Testis (tissue), 2 donors: ENCODE measurements around the gene SLC34A1.

Source experiments
- POLR2A ChIP-seq: fragments of 450-650 bp; IDR thresholded peaks from one replicate; pipeline ENCODE4 v1.6.1; 2017; ENCODE audit warnings: antibody characterized with exemption, mild to moderate bottlenecking, moderate library complexity
- TF ChIP-seq, protein P1 (sequence below), 3 experiments: fragments of 450-650 bp in 2 of 3; fragments of 200-600 bp in 1 of 3; sonication (generic) in 1 of 3; IDR thresholded peaks; one replicate each; pipeline ENCODE4 v1.5.1; 2016 to 2019; ENCODE audit warnings: antibody characterized with exemption in 3 of 3, mild to moderate bottlenecking in 2 of 3, moderate library complexity in 1 of 3

- TF ChIP-seq, protein P1, sequence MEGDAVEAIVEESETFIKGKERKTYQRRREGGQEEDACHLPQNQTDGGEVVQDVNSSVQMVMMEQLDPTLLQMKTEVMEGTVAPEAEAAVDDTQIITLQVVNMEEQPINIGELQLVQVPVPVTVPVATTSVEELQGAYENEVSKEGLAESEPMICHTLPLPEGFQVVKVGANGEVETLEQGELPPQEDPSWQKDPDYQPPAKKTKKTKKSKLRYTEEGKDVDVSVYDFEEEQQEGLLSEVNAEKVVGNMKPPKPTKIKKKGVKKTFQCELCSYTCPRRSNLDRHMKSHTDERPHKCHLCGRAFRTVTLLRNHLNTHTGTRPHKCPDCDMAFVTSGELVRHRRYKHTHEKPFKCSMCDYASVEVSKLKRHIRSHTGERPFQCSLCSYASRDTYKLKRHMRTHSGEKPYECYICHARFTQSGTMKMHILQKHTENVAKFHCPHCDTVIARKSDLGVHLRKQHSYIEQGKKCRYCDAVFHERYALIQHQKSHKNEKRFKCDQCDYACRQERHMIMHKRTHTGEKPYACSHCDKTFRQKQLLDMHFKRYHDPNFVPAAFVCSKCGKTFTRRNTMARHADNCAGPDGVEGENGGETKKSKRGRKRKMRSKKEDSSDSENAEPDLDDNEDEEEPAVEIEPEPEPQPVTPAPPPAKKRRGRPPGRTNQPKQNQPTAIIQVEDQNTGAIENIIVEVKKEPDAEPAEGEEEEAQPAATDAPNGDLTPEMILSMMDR (IDR thresholded peaks at IDR 0.05): no peak
- TF ChIP-seq POLR2A: no peak
These were observed 3.5 kb upstream of the SLC34A1 start for GRCh38 chr5:177380805-177381126.
